K562 (cell line): Measurements from ENCODE around the gene CBLIF. TPM values are rescaled to one million over a fixed set of nuclear protein-coding genes. Genes with fewer than 3 reads are reported as not detected.

Experiments used
- ARNT ChIP-seq, 2 experiments: fragments of 450-650 bp; IDR thresholded peaks; 2 replicates each; pipeline ENCODE4 v1.6.1; 2016; ENCODE audit warnings: mild to moderate bottlenecking in 1 of 2
- ATF7 ChIP-seq: fragments of 450-650 bp; IDR thresholded peaks from 2 replicates; pipeline ENCODE4 v1.7.1; 2014; ENCODE audit warnings: mild to moderate bottlenecking, moderate library complexity
- CAMTA2 ChIP-seq: fragments of 250-450 bp; sonication (Bioruptor Pico); conservative IDR thresholded peaks from 2 replicates; pipeline ENCODE4 v1.5.1; 2022
- DPF2 ChIP-seq: fragments of 450-650 bp; IDR thresholded peaks from 2 replicates; pipeline ENCODE4 v1.6.1; 2016
- EP400 ChIP-seq: fragments of 450-650 bp; IDR thresholded peaks from 2 replicates; pipeline ENCODE4 v1.6.1; 2017; ENCODE audit warnings: antibody characterized with exemption, mild to moderate bottlenecking, moderate library complexity
- FIP1L1 ChIP-seq: fragments of 200-400 bp; formaldehyde crosslinking; IDR thresholded peaks from 2 replicates; pipeline ENCODE4 v1.6.1; 2018; ENCODE audit warnings: mild to moderate bottlenecking, low read depth, low read length; ENCODE audit not compliant: poor library complexity, severe bottlenecking
- GABPB1 ChIP-seq: sonication (generic); formaldehyde crosslinking; IDR thresholded peaks from 2 replicates; pipeline ENCODE4 v1.8.0; 2022; ENCODE audit warnings: mild to moderate bottlenecking, missing genetic modification reagents
- HDGF ChIP-seq: fragments of 450-650 bp; IDR thresholded peaks from 2 replicates; pipeline ENCODE4 v1.6.1; 2016
- KAT2B ChIP-seq: IDR thresholded peaks from one replicate; pipeline ENCODE4 v1.6.1; 2012; ENCODE audit warnings: low read depth, mild to moderate bottlenecking, control low read depth, inconsistent platforms, low read length, moderate library complexity
- MEF2A ChIP-seq: IDR thresholded peaks from 2 replicates; pipeline ENCODE4 v1.6.1; 2011; ENCODE audit warnings: low read depth, mild to moderate bottlenecking, low read length, moderate library complexity; ENCODE audit not compliant: control insufficient read depth
- MTA1 ChIP-seq: fragments of 450-650 bp; IDR thresholded peaks from 2 replicates; pipeline ENCODE4 v1.6.1; 2017; ENCODE audit warnings: borderline replicate concordance
- MXD1 ChIP-seq: fragments of 250-450 bp; sonication (Bioruptor Pico); IDR thresholded peaks from 2 replicates; pipeline ENCODE4 v1.8.0; 2021; ENCODE audit warnings: borderline replicate concordance, mild to moderate bottlenecking, moderate library complexity; ENCODE audit not compliant: poor library complexity, severe bottlenecking
- NCOA1 ChIP-seq: fragments of 450-650 bp; IDR thresholded peaks from 2 replicates; pipeline ENCODE4 v1.6.1; 2016; ENCODE audit warnings: low read depth
- NR2C1 ChIP-seq, 2 experiments: fragments of 450-650 bp; IDR thresholded peaks; 2 replicates each; pipeline ENCODE4 v1.6.1; 2017; ENCODE audit warnings: mild to moderate bottlenecking in 2 of 2, antibody characterized with exemption in 1 of 2, inconsistent platforms in 1 of 2, missing compliant biosample characterization in 1 of 2, missing genetic modification characterization in 1 of 2
- PHF8 ChIP-seq: fragments of 200-600 bp; sonication (generic); IDR thresholded peaks from 2 replicates; pipeline ENCODE4 v1.6.1; 2012; ENCODE audit warnings: mixed run types, mild to moderate bottlenecking, inconsistent platforms, low read length, moderate library complexity, borderline replicate concordance
- POLR2A ChIP-seq: fragments of 450-650 bp; conservative IDR thresholded peaks from 2 replicates; pipeline ENCODE4 v1.6.1; 2016
- POLR3G ChIP-seq: IDR thresholded peaks from 2 replicates; pipeline ENCODE4 v1.6.1; 2011; ENCODE audit not compliant: insufficient read length, insufficient replicate concordance; ENCODE audit errors: extremely low read depth
- PRPF4 ChIP-seq: fragments of 200-400 bp; formaldehyde crosslinking; IDR thresholded peaks from one replicate; pipeline ENCODE4 v1.6.1; 2017; ENCODE audit warnings: low read length, low read depth, mild to moderate bottlenecking; ENCODE audit not compliant: insufficient read depth, poor library complexity, severe bottlenecking
- THRAP3 ChIP-seq: fragments of 450-650 bp; IDR thresholded peaks from 2 replicates; pipeline ENCODE4 v1.6.1; 2016; ENCODE audit warnings: mild to moderate bottlenecking, inconsistent platforms, borderline replicate concordance
- TSC22D4 ChIP-seq: fragments of 450-650 bp; IDR thresholded peaks from 2 replicates; pipeline ENCODE4 v1.6.1; 2016; ENCODE audit warnings: missing genetic modification characterization, missing biosample characterization, control low read depth
- ZBED1 ChIP-seq: IDR thresholded peaks from 2 replicates; pipeline ENCODE4 v1.6.1; 2014
- ZBTB7A ChIP-seq: IDR thresholded peaks from 2 replicates; pipeline ENCODE4 v1.6.1; 2011; ENCODE audit warnings: low read depth, mild to moderate bottlenecking, low read length, moderate library complexity, borderline replicate concordance; ENCODE audit not compliant: control insufficient read depth
- ZC3H4 ChIP-seq: sonication (generic); formaldehyde crosslinking; IDR thresholded peaks from 2 replicates; pipeline ENCODE4 v1.9.0; 2021; ENCODE audit warnings: missing genetic modification reagents, borderline replicate concordance
- ZFP36 ChIP-seq: fragments of 150-350 bp; IDR thresholded peaks from 2 replicates; pipeline ENCODE4 v1.6.1; 2018; ENCODE audit warnings: low read length, low read depth; ENCODE audit not compliant: partially characterized antibody
- ZNF24 ChIP-seq: fragments of 450-650 bp; IDR thresholded peaks from 2 replicates; pipeline ENCODE4 v1.6.1; 2016
- ZNF263 ChIP-seq: sonication (generic); formaldehyde crosslinking; IDR thresholded peaks from 2 replicates; pipeline ENCODE4 v1.8.0; 2022; ENCODE audit warnings: mild to moderate bottlenecking, missing genetic modification reagents, borderline replicate concordance
- ZNF282 ChIP-seq: sonication (generic); formaldehyde crosslinking; IDR thresholded peaks from 2 replicates; pipeline ENCODE4 v1.8.1; 2023; ENCODE audit warnings: missing genetic modification reagents
- polyA plus RNA-seq, 8 experiments: library from polyadenylated mRNA; depleted of rRNA in 4 of 8; stranded (reverse) in 5 of 8; unstranded in 3 of 8; fragments of >200 nt; fragmentation: Nextera tagmentation in 2 of 8; fragmentation: Illumina TruSeq in 1 of 8; extraction: Ambion mirVana in 2 of 8; extraction: Trizol in 1 of 8; gene quantifications; 2 replicates each; pipeline versions ENCODE4 v1.2.1 to v1.2.3, GENCODE V29; 2011 to 2014; ENCODE audit warnings: inconsistent platforms in 1 of 8, missing spikeins in 1 of 8
- total RNA-seq, 7 experiments: library from RNA; depleted of rRNA in 6 of 7; stranded (reverse); fragments of >200 nt in 6 of 7; fragmentation: Illumina TruSeq in 2 of 7; extraction: Trizol in 2 of 7; gene quantifications; 2 replicates each; pipeline versions ENCODE4 v1.2.1 to v1.2.3, GENCODE V29; 2011 to 2021; ENCODE audit warnings: low replicate concordance in 1 of 7
- TF ChIP-seq, protein P1 (sequence below): fragments of 450-650 bp; conservative IDR thresholded peaks from 2 replicates; pipeline ENCODE4 v1.6.1; 2016; ENCODE audit warnings: missing genetic modification characterization, low read depth, mild to moderate bottlenecking, missing compliant biosample characterization, moderate library complexity

CBLIF gene
- total and polyA plus RNA-seq, 9 of the 15 experiments (the other 6 are each of a cell fraction or from before 2014, with no cell fraction given), result 0.07 to 0.83 (median 0.54) TPM

DNA sequence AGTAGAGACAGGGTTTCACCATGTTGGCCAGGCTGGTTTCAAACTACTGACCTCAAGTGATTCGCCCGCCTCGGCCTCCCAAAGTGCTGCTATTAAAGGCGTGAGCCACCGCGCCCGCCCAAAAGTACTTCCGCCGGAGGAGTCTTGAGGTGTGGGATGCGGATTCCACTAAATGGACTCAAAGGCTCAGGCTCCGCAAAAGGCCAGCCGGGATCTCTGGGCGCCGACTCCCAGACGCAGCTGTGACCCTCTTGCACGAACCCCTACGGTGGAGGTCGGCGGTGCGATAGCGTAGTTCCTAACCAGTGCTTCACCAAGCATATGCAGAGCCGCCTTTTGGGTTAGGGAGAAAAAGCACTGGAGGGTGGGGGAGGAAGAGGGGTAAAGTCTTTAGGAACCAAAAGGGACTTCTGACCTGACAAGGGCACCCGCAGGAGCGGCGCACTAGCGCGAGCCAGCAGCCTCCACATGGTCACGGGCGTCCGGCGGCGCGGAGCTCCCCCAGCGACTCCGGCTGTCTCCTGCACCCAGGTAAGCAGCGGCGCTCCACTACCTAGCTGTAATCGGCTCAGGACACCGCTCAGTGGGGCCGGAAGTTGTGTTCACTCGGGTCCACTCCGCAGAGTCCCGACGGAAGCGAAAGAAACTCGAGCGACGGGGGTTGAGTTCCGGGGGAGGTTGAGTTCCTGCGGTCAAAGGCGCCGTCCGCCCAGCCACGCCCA lies 34.9 kb downstream of the CBLIF start, which contains the start of gene MRPL16 (continued):
- TF ChIP-seq, protein P1, sequence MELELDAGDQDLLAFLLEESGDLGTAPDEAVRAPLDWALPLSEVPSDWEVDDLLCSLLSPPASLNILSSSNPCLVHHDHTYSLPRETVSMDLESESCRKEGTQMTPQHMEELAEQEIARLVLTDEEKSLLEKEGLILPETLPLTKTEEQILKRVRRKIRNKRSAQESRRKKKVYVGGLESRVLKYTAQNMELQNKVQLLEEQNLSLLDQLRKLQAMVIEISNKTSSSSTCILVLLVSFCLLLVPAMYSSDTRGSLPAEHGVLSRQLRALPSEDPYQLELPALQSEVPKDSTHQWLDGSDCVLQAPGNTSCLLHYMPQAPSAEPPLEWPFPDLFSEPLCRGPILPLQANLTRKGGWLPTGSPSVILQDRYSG (tag), result 0 out of 2 replicates have a peak, but pooled peaks have one; percentile 24
- TF ChIP-seq ZNF263 (peak; percentile 68; the same call in 1 of the 2 replicates), THRAP3 (0 out of 2 replicates have a peak, but pooled peaks have one; percentile 79), EP400 (peak; percentile 87), ATF7 (peak; percentile 82), DPF2 (no peak), ZNF24 (peak; percentile 66; the same call in 1 of the 2 replicates), ZNF282 (no peak), ZBED1 (peak; percentile 46; the same call in 1 of the 2 replicates), TSC22D4 (tag) (no peak), POLR3G (no peak), HDGF (no peak), PHF8 (peak; percentile 87; the same call in 1 of the 2 replicates), ZFP36 (peak; percentile 23), PRPF4 (no peak), ZC3H4 (CRISPR knock-in tag) (no peak), CAMTA2 (CRISPR knock-in tag) (no peak), ZBTB7A (no peak), FIP1L1 (peak; percentile 84), NR2C1 (IDR thresholded peaks at IDR 0.05) (peak; percentile 76), NR2C1 (tag; IDR thresholded peaks at IDR 0.05) (peak; percentile 88), ARNT (IDR thresholded peaks at IDR 0.05) (peak; percentile 42 to 56; a peak in 1 of 4 replicates), POLR2A (peak; percentile 92), MEF2A (0 out of 2 replicates have a peak, but pooled peaks have one; percentile 30), GABPB1 (CRISPR knock-in tag) (peak; percentile 100), KAT2B (no peak), MXD1 (CRISPR knock-in tag) (peak; percentile 57), MTA1 (peak; percentile 40; the same call in 1 of the 2 replicates), NCOA1 (peak; percentile 99)
